B cell (primary cell): Measurements from ENCODE around the gene EGFL7. TPM values are rescaled to one million over a fixed set of nuclear protein-coding genes. Genes with fewer than 3 reads are reported as not detected.

Experiments
- ATAC-seq: fragments of 200-7000 bp; cut with Tn5 transposase; one replicate; pipeline ENCODE4 v1.10.0; 2021; ENCODE audit warnings: low read depth, mild to moderate bottlenecking, moderate number of reproducible peaks, moderate library complexity
- CTCF ChIA-PET: fragments of 350-600 bp; sonication (Branson Sonifier 250); formaldehyde crosslinking; loops from one replicate; lab custom pipeline; 2021; ENCODE audit warnings: antibody characterized with exemption, inconsistent platforms; lab: Charles Lee
- POLR2A ChIA-PET: fragments of 350-600 bp; sonication (Branson Sonifier 250); formaldehyde crosslinking; loops from one replicate; lab custom pipeline; 2021; ENCODE audit warnings: antibody characterized with exemption; lab: Charles Lee
- DNase-seq: peaks from one replicate; pipeline ENCODE4 v3.0.0; 2013
- H2AFZ ChIP-seq: 2 replicates; pipeline ENCODE4 v1.6.1; 2012; ENCODE audit warnings: mild to moderate bottlenecking, low read depth, low read length; ENCODE audit not compliant: insufficient read depth, poor library complexity, severe bottlenecking
- H3K27ac ChIP-seq, 2 donors: 1 replicate in 1 of 2; 2 replicates in 1 of 2; pipeline ENCODE4 v1.5.1; 2012 to 2013; ENCODE audit warnings: low read length in 2 of 2, mild to moderate bottlenecking in 2 of 2, moderate library complexity in 1 of 2
- H3K27me3 ChIP-seq, 4 experiments: fragments of 200-600 bp in 1 of 4; sonication (generic) in 1 of 4; replicated peaks in 1 of 4; 1 replicate in 2 of 4; 2 replicates in 2 of 4; pipeline versions ENCODE4 v1.6.1 to v1.7.0; 2013 to 2016; ENCODE audit warnings: low read length in 3 of 4, mild to moderate bottlenecking in 2 of 4, mixed read lengths in 1 of 4, moderate library complexity in 1 of 4; ENCODE audit not compliant: insufficient read depth in 4 of 4, control insufficient read depth in 3 of 4; ENCODE audit errors: control extremely low read depth in 1 of 4
- H3K36me3 ChIP-seq, 2 experiments: replicated peaks in 1 of 2; 1 replicate in 1 of 2; 2 replicates in 1 of 2; pipeline versions ENCODE4 v1.6.1 to v1.7.1; 2013; ENCODE audit warnings: low read length in 1 of 2; ENCODE audit not compliant: insufficient read depth in 2 of 2, control insufficient read depth in 1 of 2; ENCODE audit errors: control extremely low read depth in 1 of 2, extremely low read depth in 1 of 2
- H3K4me1 ChIP-seq, 2 donors: fragments of 200-600 bp in 1 of 2; sonication (generic) in 1 of 2; 1 replicate in 1 of 2; 2 replicates in 1 of 2; pipeline versions ENCODE4 v1.5.1 to v1.6.1; 2013 to 2017; ENCODE audit warnings: low read length in 2 of 2; ENCODE audit not compliant: control insufficient read depth in 2 of 2, insufficient read depth in 2 of 2
- H3K4me2 ChIP-seq: replicated peaks from 2 replicates; pipeline ENCODE3; 2012; ENCODE audit warnings: mild to moderate bottlenecking, low read depth, low read length; ENCODE audit not compliant: poor library complexity, severe bottlenecking
- H3K4me3 ChIP-seq, 5 experiments: fragments of 200-600 bp in 1 of 5; sonication (generic) in 1 of 5; 1 replicate in 3 of 5; 2 replicates in 2 of 5; pipeline versions ENCODE4 v1.5.1 to v1.7.0; 2011 to 2016; ENCODE audit warnings: low read length in 4 of 5, mild to moderate bottlenecking in 4 of 5, low read depth in 2 of 5, control low read depth in 1 of 5, moderate library complexity in 1 of 5; ENCODE audit not compliant: insufficient read depth in 1 of 5; ENCODE audit errors: control extremely low read depth in 1 of 5, extremely low read depth in 1 of 5
- H3K79me2 ChIP-seq: fragments of 200-600 bp; sonication (generic); one replicate; pipeline ENCODE4 v1.6.0; 2016; ENCODE audit warnings: low read length; ENCODE audit not compliant: control insufficient read depth, insufficient read depth
- H3K9ac ChIP-seq: fragments of 200-600 bp; sonication (generic); 2 replicates; pipeline ENCODE4 v1.6.1; 2017; ENCODE audit warnings: mild to moderate bottlenecking, low read length, moderate library complexity
- H3K9me3 ChIP-seq, 3 donors: one replicate each; pipeline versions ENCODE4 v1.6.1 to v1.7.1; 2013; ENCODE audit warnings: low read length in 2 of 3; ENCODE audit not compliant: control insufficient read depth in 2 of 3, insufficient read depth in 1 of 3; ENCODE audit errors: control extremely low read depth in 1 of 3
- H4K20me1 ChIP-seq: 2 replicates; pipeline ENCODE4 v1.6.0; 2012; ENCODE audit warnings: mild to moderate bottlenecking, low read length; ENCODE audit not compliant: insufficient read depth, control insufficient read depth, poor library complexity, severe bottlenecking
- H3K27ac Mint-ChIP-seq: one replicate; pipeline ENCODE4 v1.8.0; 2021; ENCODE audit warnings: mixed read lengths
- H3K27me3 Mint-ChIP-seq: one replicate; pipeline ENCODE4 v1.8.0; 2021; ENCODE audit warnings: mixed read lengths
- H3K4me1 Mint-ChIP-seq: one replicate; pipeline ENCODE4 v1.8.0; 2021; ENCODE audit warnings: mixed read lengths
- H3K4me3 Mint-ChIP-seq: one replicate; pipeline ENCODE4 v1.8.0; 2021; ENCODE audit warnings: mixed read lengths
- H3K9me3 Mint-ChIP-seq: one replicate; pipeline ENCODE4 v1.8.0; 2022; ENCODE audit warnings: mixed read lengths; ENCODE audit not compliant: insufficient read depth
- EZH2 ChIP-seq: IDR thresholded peaks from 2 replicates; pipeline ENCODE4 v1.6.1; 2012; ENCODE audit warnings: borderline replicate concordance, low read depth, mild to moderate bottlenecking, moderate library complexity, low read length; ENCODE audit not compliant: insufficient read depth, poor library complexity, severe bottlenecking
- WGBS: methylation state at CpG from one replicate; pipeline ENCODE4 v1.1.5; 2013; ENCODE audit warnings: missing lambda C conversion rate; ENCODE audit not compliant: insufficient coverage; 5-methylcytosine and 5-hydroxymethylcytosine counted together
- intact Hi-C: fragments of 100-400 bp; cut with micrococcal nuclease; formaldehyde crosslinking; loops from one replicate; pipeline ENCODE4 v1.10.0; 2022
- polyA plus RNA-seq: library from polyadenylated mRNA; depleted of rRNA; stranded (reverse); fragments of >200 nt; gene quantifications from 2 replicates; pipeline ENCODE4 v1.2.3, GENCODE V29; 2012
- total RNA-seq, 2 donors: library from RNA; stranded (reverse); fragments of 120-200 nt in 1 of 2; gene quantifications; 1 replicate in 1 of 2; 2 replicates in 1 of 2; pipeline versions ENCODE4 v1.2.3 to v1.2.4, GENCODE V29; 2013 to 2022
- TF ChIP-seq, protein P1 (sequence below): fragments of 200-600 bp; IDR thresholded peaks from one replicate; pipeline ENCODE4 v1.8.0; 2022; ENCODE audit warnings: antibody characterized with exemption, mild to moderate bottlenecking

EGFL7 gene
- total and polyA plus RNA-seq, 2 donors (not counting 1 experiment from before 2014, with no cell fraction given) = 0.34 TPM; not detected in 1

DNA sequence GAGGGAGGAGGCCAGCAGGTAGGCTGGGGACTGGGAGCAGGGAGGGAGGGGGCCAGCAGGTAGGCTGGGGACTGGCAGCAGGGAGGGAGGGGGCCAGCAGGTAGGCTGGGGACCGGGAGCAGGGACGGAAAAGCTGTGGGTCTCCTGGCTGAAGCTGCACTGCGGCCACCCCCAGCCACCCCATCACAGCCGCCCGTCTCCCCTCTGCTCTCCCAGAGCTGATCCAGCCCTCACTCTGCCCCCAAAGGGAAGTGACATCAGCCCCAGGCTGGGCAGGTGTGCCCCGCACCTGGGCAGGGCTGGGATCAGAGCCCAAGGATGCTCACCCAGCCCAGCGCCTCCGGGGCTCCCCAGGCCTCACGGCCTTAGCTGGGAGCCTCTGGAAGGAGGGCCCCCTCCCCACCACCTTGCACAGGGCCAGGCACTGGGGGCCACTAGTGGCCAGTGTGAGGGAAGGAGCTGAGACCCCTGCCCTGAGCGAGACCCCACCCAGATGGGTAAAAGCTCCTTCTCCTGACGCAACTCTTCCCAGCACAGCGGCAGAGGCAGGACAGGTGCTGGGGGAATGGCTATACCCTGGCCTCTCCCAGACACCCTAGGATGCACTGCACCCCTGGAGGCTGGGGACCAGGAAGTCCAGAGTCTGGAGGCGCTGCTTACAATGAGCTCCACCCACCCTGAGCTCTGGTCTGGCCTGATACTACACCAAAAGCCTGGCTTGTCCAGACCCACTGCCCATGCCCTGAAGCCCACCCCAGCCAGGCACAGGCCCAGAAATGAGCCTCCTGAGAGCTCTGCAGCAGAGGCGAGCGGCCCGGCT, 13.0 kb downstream of the EGFL7 start:
- no peak overlapping the region for H3K27ac ChIP-seq

More for the DNA sequence above, 13.0 kb downstream of the EGFL7 start:
- Histone ChIP-seq H3K9ac (no peak overlapping the region), H3K4me1 (peaks cover 0 to 5% of the 10 kb centered on the region in 2 donors), H4K20me1 (peaks cover 40% of the 10 kb centered on the region), H3K79me2 (peaks cover 3% of the 10 kb centered on the region), H3K27me3 (peaks cover 0 to 6% (median 0%) of the 10 kb centered on the region in 4 experiments), H3K9me3 (no peaks in the 10 kb centered on the region), H2AFZ (no peak overlapping the region), H3K4me3 (no peak overlapping the region), H3K4me2 (no peak overlapping the region), H3K36me3 (peaks cover 0 to 12% of the 10 kb centered on the region in 2 experiments)
- no peak for TF ChIP-seq EZH2
- TF ChIP-seq, protein P1, sequence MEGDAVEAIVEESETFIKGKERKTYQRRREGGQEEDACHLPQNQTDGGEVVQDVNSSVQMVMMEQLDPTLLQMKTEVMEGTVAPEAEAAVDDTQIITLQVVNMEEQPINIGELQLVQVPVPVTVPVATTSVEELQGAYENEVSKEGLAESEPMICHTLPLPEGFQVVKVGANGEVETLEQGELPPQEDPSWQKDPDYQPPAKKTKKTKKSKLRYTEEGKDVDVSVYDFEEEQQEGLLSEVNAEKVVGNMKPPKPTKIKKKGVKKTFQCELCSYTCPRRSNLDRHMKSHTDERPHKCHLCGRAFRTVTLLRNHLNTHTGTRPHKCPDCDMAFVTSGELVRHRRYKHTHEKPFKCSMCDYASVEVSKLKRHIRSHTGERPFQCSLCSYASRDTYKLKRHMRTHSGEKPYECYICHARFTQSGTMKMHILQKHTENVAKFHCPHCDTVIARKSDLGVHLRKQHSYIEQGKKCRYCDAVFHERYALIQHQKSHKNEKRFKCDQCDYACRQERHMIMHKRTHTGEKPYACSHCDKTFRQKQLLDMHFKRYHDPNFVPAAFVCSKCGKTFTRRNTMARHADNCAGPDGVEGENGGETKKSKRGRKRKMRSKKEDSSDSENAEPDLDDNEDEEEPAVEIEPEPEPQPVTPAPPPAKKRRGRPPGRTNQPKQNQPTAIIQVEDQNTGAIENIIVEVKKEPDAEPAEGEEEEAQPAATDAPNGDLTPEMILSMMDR = no peak
- Mint-ChIP-seq H3K4me3 (no peak overlapping the region), H3K4me1 (no peaks in the 10 kb centered on the region), H3K27ac (no peak overlapping the region), H3K27me3 (no peaks in the 10 kb centered on the region), H3K9me3 (no peaks in the 10 kb centered on the region)
- ChIA-PET POLR2A (interaction anchor here (0.6 kb wide), 2 partner anchors 57 to 342 kb away, joined by 4 to 5 read pairs; no protein-coding TSS in a partner anchor), CTCF (interaction anchor here (1.4 to 1.5 kb wide), 2 partner anchors 11 to 190 kb away, joined by 3 read pairs; no protein-coding TSS in a partner anchor)
- 94% methylated on average over 10 of the region's 16 CpGs for WGBS
- intact Hi-C loops = no loop called here
- ATAC-seq (no peak), DNase-seq (no peak)
